CD4-positive, alpha-beta T cell treated with Interleukin-17A for 4 hours (primary cell): ENCODE data around the gene ZNF669.
A peak's percentile ranks its signal among the peaks of the same experiment; 100 is the strongest.
"Not testable (repeated sequence)": the region's sequence is repeated elsewhere in the genome, so short reads cannot be mapped to it uniquely, and the experiment has no call there.

ENCODE experiments used
- DNase-seq: peaks from one replicate; pipeline ENCODE4 v3.0.0-alpha.2; 2020; ENCODE audit warnings: mixed read lengths

Gene ZNF669

GRCh38 chr1:247103859-247104591 is at the start of gene ZNF669:
ZNF669 (minus strand) TSS chr1:247104356; CDS start chr1:247104199, 157 bp downstream.
- DNase-seq: peak; percentile 93

GRCh38 chr1:247147781-247148180 is 43.6 kb upstream of the ZNF669 start:
- no peak for DNase-seq

GRCh38 chr1:247147120-247147519 is 43.0 kb upstream of the ZNF669 start:
- not testable (repeated sequence) for DNase-seq

GRCh38 chr1:247146671-247147070 is 42.5 kb upstream of the ZNF669 start:
- DNase-seq: no peak

DNA sequence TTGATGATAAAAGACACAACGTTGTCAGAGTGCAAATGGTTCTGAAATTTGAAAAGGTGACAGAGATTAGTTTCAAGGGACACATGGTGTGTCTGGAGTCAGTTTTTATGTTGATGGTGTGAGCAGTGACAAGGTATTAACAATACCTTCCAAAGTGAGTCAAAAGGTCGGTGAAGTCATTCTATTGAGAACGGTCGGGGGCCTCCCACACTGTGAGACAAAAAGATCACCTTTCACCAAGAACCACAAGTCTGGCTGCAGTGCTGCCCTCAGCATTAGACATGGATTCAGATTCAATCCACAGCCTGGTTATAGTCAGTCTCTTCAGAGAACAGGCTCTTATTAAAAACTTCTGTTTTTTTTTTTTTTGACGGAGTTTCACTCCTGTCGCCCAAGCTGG is 41.1 kb upstream of the ZNF669 start:
- no peak for DNase-seq

- DNase-seq: not testable (repeated sequence)
Observed at GRCh38 chr1:247139557-247139956, 35.4 kb upstream of the ZNF669 start.

- no peak for DNase-seq
Observed at GRCh38 chr1:247131236-247131635, 27.1 kb upstream of the ZNF669 start.

- DNase-seq: not testable (repeated sequence)
Observed at GRCh38 chr1:247127519-247128282, 23.5 kb upstream of the ZNF669 start.

DNA sequence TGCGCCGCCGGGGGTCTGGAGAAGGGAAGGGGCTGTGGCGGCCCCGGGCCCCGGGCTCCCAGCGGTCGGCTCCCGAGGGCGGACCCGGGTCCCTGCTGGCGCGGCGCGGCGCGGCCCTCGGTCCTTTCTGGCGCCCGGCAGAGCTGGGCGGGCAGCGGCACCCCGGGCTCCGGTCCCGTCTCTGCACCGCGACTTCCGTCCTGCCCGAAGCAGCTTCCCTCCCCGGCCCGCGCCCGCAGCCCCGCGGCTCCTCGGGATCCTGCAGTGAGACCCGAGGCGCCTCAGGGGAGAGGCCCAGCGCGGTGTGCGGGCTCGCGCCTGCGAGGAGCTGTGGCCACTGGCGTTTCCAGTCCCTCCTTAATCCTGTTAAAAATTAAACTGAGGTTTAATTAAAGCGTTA is 22.4 kb upstream of the ZNF669 start:
- not testable (repeated sequence) for DNase-seq

- not testable (repeated sequence) for DNase-seq
Observed at GRCh38 chr1:247126166-247126565, 22.0 kb upstream of the ZNF669 start.

- DNase-seq: no peak
Observed at GRCh38 chr1:247121382-247121781, 17.2 kb upstream of the ZNF669 start.

DNA sequence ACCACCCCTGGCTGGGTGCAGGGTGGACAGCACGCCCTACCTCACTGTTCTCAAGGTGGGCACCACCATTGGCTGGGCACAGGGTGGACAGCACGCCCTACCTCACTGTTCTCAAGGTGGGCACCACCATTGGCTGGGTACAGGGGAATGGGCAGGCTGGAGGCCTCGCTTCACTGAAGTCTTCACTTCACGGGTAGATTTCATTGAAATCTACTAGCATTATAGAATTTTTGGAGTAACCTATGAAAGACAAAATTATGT is 16.2 kb upstream of the ZNF669 start:
- not testable (repeated sequence) for DNase-seq

DNA sequence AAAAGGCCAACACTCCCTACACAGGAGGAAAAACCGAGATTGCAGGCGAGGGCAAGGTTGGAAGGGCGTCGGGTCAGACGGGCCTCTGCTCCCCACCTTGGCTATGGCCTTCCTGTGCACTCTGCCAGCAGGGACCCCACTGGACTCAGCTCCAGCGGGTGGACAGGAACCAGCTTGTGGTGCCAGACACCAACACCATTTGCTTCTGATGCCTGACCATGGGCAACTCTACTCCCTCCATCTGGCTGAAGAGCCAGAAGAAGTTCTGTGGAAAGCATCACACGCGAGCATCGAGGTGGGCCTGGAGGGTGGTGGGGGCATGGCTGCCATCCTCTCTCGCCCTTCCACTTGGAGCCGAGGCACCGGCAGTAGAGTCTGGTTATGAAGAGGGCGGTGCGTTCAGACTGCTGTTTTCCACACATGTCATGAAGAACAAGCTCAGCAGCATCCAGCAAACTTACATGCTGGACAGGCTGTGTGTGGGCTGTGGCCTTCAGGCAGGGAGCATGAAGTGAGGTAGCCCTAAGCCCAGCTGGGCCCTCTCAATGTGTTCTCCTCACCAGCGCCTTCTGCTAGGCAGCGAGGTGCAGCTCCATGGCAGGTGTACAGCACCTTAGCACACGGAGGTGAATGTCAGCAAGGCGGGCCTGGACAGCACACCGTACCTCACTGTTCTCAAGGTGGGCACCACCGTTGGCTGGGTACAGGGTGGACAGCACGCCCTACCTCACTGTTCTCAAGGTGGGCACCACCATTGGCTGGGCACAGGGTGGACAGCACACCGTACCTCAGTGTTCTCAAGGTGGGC is 15.6 kb upstream of the ZNF669 start:
- DNase-seq: no peak

DNA sequence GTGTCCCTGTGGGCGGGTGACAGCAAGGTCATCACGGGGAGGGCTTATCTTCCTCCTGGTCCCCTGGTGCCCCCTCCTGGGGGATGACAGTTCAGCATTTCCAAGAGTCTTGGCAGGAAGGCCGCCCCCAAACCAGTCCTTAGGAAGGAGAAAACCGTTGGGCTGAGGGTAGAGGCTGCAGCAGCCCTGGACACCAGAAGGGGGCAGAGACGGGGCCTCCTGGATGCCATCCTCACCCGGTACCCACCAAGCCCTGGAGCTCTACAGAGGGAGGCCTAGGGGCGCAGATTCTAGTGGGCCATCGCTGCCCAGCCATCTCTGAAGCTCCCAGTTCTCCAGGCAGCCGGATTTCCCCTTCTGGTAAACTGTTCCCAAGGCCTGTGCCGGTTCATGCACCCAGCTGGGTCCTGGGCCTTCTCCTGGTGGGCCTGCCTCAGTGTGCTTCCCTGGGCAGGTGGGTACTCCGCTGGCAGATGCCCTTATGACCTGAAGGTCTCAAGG is 14.8 kb upstream of the ZNF669 start:
- DNase-seq: peak; percentile 17

GRCh38 chr1:247115545-247115944 is 11.4 kb upstream of the ZNF669 start:
- DNase-seq: no peak

DNA sequence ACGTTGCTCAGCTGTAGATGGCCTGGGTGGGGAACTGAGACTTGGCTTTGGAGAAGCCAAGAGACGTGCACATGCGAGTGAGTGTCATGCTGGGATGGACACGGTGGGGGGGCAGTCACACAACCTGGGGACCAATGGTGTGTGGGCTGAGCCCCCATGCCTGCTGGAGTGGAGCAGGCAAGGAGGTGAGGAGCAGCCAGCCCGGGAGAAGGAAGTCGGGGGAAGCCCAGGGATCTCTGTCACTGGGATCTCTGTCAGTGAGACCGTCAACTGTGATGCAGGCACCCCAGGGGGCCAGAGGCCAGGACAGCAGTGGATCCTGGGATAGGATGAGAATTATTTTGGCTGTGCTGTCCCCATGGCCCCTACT is 11.0 kb upstream of the ZNF669 start:
- no peak for DNase-seq

DNA sequence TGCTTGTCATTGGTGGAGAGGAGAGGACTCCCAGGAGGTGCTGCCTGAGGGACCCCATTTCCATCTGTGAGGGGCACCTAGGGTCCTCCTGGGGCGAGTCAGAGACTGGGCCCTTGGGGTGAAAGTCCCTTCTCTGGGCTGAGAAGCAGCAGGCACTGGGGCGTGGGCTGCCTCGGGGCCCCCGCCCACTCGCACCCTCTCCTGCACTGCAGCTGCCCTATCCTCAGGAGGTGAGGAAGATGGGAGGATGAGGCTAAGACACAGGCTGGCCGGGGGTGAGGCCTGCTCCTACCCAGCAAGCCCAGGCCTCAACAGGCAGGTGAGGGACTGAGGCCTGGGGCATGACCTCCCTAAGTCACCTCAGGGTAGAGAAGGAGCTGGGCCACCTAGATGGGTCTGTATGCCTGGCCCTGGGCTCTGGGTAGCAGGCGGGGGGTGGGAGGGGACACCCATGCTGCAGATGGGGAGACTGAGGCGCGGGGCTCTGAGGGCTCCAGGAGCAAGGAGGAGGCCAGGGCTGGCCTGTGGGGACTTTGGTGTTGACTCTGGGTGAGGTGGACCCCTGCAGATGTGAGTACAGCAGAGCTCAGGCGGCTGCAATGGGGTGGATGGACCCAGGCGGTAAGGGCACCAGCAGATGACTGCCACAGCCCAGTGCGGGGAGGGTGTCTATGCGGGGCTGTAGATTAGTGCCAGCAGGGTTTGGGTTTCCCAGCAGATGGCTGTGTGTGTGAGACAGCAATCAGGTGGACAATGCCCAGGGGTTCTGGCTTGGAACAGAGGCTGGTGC is 10.4 kb upstream of the ZNF669 start:
- no peak for DNase-seq

DNA sequence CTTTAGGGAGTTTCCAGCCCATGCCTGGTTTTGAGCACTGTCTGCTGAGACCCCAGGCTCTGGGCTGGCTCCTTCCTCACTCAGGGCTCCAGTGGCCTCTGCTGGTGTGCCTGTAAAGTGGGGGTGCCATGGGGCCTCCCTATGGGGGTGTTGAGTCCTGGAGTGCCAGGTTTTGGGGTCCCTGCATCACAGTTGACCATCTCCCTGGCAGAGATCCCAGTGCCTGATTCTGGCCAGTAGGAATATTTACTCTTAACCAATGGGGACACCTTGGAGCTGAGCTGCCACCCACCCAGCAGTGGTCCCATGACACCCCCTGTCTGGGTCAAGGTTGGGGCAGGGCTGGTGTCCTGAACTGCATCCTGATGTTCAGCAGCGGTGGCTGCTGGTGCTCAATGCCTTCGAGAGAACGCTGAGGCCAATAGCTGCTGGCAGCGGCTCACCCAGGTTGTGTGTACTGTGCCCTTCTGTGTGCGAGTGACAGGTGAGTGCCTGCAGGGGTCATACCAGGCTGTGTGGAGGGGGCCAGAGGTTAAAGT is 9.6 kb upstream of the ZNF669 start:
- no peak for DNase-seq

DNA sequence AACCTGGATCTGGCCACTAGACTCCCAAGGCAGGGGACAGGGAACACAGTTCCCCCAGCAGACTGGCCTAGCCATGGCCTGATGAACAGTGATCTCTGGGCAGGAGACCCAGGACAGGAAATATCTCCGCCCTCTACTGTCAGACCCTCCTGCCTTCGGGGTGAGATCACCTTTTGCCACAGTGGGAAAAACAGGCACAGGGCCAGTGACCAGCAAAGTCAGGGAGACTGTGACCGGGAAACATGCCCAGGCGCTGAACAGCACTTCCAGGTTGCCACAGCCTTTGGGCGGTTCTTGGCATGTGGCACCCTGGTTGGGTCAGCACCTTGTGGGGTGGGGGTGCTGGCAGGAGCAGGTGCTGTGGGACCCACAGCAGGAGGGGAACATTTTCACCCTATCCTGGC is 8.9 kb upstream of the ZNF669 start:
- no peak for DNase-seq

DNA sequence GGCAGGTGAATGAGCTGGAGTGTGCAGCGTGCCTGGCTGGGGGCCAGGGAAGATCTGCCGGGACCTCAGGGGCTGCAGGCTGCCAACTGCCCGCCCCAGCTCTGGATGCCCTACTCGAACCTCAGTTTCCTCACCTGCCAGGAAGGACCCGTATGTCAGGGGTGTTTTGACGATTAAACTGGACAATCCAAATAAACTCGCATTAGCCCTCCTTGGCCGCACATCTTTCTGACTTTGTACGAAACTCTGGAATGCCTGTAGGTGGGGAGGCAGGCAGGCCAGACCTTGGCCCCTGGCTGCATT is 8.3 kb upstream of the ZNF669 start:
- DNase-seq: no peak

- no peak for DNase-seq
Observed at GRCh38 chr1:247111700-247112478, 7.7 kb upstream of the ZNF669 start.

GRCh38 chr1:247111259-247111699 is 7.1 kb upstream of the ZNF669 start:
- no peak for DNase-seq
